HG02763 (cell line): ENCODE measurements around the gene LCN10.
"Not testable (repeated sequence)": the region's sequence is repeated elsewhere in the genome, so short reads cannot be mapped to it uniquely, and the experiment has no call there.

Experiments used
- ATAC-seq: cut with Tn5 transposase; IDR thresholded peaks from one replicate; pipeline ENCODE4 v1.9.1; 2021; ENCODE audit warnings: mild to moderate bottlenecking, moderate library complexity; ENCODE audit not compliant: unreplicated experiment

The LCN10 gene

GRCh38 chr9:136742591-136743391 is at the start of gene LCN10:
Gene LCN10, minus strand, starts transcription at chr9:136742940. Its CDS starts 37 bp downstream, at chr9:136742903.
- ATAC-seq = no peak

DNA sequence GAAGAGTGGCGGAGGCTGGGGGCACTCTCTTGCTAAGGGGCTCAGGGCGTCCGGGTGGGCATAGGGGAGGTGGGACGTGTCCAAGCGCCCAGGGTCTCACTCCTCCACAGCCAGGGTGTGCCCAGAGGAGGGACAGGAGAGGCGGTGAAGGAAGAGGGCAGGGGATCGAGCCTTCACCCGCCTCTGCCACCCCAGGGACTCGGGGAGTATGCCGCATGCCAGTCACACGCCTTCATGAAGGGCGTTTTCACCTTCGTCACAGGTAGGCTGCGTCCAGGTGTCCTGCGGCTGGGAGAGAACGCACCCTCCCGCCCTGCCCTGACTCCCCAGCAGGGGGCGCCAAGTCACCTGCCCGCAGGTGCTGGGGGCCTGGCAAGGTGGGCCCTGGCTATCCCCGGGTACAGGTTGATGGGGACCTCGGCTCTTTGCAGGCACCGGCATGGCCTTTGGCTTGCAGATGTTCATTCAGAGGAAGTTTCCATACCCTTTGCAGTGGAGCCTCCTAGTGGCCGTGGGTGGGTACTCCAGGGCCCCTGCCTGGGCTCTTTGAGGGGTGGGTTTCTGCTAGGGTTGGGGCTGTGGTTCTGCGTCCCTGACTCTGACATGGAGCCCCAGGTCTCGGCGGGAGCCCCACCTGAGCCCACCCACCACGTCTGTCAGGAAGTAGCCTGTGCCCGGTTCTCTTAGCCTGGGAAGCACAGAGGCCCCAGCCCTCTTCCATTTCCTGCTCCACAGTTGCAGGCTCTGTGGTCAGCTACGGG is 49.0 kb upstream of the LCN10 start:
- no peak for ATAC-seq

DNA sequence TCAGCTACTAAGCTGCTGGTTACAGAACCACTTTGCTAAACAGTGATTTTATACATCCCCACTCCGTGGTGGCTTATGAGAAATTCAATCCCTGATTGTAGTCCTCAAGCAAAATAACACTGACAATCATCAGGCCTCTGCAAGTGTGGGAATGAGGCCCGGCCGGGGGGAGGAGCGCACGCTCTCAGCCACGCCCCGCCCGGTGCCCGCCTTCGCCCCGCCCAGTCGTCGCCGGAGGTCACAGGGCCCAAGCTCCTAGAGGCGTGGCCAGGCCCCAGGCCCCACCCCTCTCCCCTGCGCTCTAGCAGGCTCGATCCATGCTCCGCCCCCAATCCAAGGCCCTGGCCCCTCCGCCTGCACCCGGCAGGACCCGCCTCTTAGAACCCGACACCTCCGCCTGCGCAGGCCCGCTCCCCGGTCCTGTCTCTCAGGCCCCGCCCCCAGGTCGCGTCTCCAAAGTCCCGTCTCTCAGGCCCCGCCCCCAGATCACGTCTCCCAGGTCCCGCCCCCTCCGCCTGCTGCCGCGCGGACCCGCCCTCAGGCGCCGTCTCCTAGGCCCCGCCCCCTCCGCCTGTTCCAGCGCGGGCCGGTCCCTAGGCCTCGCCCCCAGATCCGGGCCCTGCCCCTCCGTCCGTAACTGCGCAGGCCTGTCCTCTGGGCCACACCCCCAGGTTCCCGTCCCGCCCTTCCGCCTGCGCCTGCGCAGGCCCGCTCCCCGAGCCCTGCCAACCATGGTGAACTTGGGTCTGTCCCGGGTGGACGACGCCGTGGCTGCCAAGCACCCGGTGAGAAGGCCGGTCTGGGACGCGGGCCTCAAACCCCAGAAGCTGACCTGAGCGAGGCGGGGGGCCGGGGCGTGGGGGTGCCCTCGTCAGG is 48.1 kb upstream of the LCN10 start, which contains the start of gene TMEM141:
Gene TMEM141 (plus strand): TSS at position 705 of the 876 bp plus-strand sequence. CDS start 27 bp downstream, at position 732.
- ATAC-seq = peak; percentile 82

DNA sequence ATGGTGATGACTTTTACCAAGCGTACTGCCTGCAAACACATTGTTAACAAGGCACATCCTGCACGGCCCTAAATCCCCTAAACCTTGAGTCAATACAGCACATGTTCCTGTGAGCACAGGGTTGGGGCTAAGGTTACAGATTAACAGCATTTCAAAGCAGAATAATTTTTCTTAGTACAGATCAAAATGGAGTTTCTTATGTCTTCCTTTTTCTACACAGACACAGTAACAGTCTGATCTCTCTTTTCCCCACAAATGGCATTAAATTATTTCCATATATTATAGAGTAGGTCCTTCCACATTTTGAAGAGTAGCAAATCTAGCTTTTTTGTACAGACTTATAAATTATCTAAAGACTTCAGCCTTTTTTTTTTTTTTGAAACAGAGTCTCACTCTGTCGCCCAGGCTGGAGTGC is 46.8 kb upstream of the LCN10 start:
- no peak for ATAC-seq

- ATAC-seq = not testable (repeated sequence)
Observed at GRCh38 chr9:136788644-136789522, 46.1 kb upstream of the LCN10 start.

DNA sequence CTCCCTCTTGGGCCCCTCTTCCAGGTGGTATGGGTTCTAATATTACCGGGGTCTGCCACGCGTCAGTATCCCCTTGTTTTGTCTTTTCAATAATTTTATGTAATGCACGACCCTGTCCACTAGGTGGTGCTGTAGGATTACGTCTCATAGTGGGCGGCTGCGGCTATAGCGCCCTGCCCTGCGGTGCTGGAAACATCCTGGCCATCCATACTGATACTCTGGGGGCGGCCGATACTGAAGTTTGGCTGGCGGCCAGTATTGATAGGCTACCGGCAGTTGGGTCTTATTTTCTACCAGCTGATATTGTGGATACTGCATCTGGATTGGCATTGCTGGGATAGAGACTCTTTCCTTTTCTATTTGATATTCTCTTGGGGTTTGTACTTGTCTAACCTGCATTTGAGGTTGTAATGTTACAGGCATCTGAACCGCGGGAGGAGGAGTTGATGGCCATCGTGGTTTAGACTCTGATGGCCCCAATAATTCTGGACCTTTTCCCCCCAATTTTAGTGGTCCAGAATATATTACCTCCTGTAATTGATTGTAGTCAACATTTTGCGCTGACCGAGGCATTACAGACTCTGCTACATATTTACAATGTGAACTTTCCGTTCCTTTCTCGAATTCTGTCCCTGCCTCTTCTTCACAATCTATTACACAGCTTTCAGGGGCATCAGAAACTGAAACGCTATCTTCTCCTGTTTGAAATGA is 45.1 kb upstream of the LCN10 start:
- ATAC-seq = no peak

GRCh38 chr9:136786983-136787382 is 44.2 kb upstream of the LCN10 start:
- ATAC-seq = not testable (repeated sequence)

- ATAC-seq = no peak
Observed at GRCh38 chr9:136786451-136786850, 43.7 kb upstream of the LCN10 start.

GRCh38 chr9:136785565-136786355 is 43.0 kb upstream of the LCN10 start:
- not testable (repeated sequence) for ATAC-seq

- ATAC-seq = no peak
Observed at GRCh38 chr9:136784997-136785361, 42.2 kb upstream of the LCN10 start.

- ATAC-seq = no peak
Observed at GRCh38 chr9:136784249-136784996, 41.7 kb upstream of the LCN10 start.

- ATAC-seq = no peak
Observed at GRCh38 chr9:136782452-136782851, 39.7 kb upstream of the LCN10 start.

- no peak for ATAC-seq
Observed at GRCh38 chr9:136779808-136780207, 37.1 kb upstream of the LCN10 start.

- ATAC-seq = no peak
Observed at GRCh38 chr9:136777359-136777758, 34.6 kb upstream of the LCN10 start.

- ATAC-seq = no peak
Observed at GRCh38 chr9:136776947-136777346, 34.2 kb upstream of the LCN10 start.

DNA sequence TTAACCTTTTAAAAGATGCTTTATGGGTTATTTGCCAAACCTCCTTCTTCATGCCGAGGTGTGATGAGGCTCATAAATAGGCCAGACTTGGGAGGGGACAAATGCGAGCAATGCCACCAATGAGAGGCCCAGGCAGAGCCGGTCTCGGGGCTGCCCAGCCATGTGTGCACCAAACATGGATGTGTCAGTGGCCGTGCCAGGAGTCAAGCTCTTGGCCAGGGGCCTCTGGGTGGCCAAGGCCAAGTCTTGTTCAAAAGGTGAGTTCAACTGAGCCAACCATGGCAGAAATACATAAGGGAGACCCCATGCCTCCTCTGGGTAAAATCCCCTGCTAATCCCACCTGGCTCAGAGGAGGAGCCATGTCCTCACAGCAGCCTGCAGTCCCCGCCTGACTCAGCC is 32.5 kb upstream of the LCN10 start:
- ATAC-seq = no peak

GRCh38 chr9:136774416-136775045 is 31.8 kb upstream of the LCN10 start:
- ATAC-seq = no peak
